Chondrocyte (in vitro differentiated cells): Measurements from ENCODE around the gene SLC25A10. TPM values are rescaled to one million over a fixed set of nuclear protein-coding genes. Genes with fewer than 3 reads are reported as not detected.

Source experiments
- DNase-seq: peaks from one replicate; pipeline ENCODE4 v3.0.0; 2021; ENCODE audit warnings: mixed read lengths, low spot score
- H3K27ac Mint-ChIP-seq: one replicate; pipeline ENCODE4 v1.8.0; 2021; ENCODE audit warnings: mild to moderate bottlenecking, moderate library complexity, mixed read lengths; ENCODE audit not compliant: unreplicated experiment
- H3K27me3 Mint-ChIP-seq: 2 replicates; pipeline ENCODE4 v1.8.0; 2021; ENCODE audit warnings: low read depth, mixed read lengths
- H3K36me3 Mint-ChIP-seq: 2 replicates; pipeline ENCODE4 v1.8.0; 2021; ENCODE audit warnings: low read depth, mixed read lengths
- H3K4me1 Mint-ChIP-seq: 2 replicates; pipeline ENCODE4 v1.8.0; 2021; ENCODE audit warnings: low read depth, mild to moderate bottlenecking, mixed read lengths
- H3K4me3 Mint-ChIP-seq: one replicate; pipeline ENCODE4 v1.8.0; 2021; ENCODE audit warnings: mild to moderate bottlenecking, moderate library complexity, mixed read lengths; ENCODE audit not compliant: unreplicated experiment
- H3K9me3 Mint-ChIP-seq: 2 replicates; pipeline ENCODE4 v1.8.0; 2021; ENCODE audit warnings: low read depth, mixed read lengths
- total RNA-seq: library from RNA; stranded (reverse); gene quantifications from 3 replicates; pipeline ENCODE4 v1.2.1, GENCODE V29; 2021
- TF ChIP-seq, protein P1 (sequence below): fragments of 200-600 bp; sonication (generic); IDR thresholded peaks from 2 replicates; pipeline ENCODE4 v1.5.0; 2021; ENCODE audit warnings: antibody characterized with exemption, mild to moderate bottlenecking, moderate library complexity

The SLC25A10 gene
- total RNA-seq, 1 donor from 2014 or later: 5.7 TPM

DNA sequence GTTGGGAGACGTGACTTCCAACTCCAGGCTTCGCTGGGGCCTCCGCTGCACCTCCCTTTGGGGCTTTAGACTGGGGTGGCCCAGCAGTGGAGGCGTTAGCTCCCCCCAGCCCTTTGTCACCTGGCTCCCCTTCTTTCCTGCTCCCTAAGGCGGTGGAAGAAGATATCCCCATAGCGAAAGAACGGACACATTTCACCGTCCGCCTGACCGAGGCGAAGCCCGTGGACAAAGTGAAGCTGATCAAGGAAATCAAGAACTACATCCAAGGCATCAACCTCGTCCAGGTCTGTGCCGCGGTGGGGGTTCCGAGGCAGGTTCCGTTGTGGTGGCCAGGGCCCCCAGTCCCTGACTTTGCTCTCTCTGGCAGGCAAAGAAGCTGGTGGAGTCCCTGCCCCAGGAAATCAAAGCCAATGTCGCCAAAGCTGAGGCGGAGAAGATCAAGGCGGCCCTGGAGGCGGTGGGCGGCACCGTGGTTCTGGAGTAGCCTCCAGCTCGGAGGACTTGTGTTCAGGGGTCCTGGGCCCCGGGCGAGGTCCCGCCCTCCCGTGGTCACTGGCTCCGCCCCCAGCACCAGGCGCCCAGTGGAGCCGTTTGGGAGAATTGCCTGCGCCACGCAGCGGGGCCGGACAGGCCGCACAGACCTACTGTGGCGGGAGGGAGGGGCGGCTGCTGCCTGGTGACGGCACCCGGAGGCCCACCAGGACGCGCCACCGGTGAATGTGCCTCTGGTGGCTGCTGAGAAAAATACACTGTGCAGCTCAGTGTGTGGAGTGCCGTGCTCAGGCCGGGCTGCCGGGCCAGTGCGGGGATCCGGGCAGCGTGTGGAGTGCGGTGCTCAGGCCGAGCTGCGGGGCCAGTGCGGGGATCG is 5.1 kb upstream of the SLC25A10 start:
- Mint-ChIP-seq H3K4me3 (no peak overlapping the region), H3K27me3 (no peaks in the 10 kb centered on the region), H3K36me3 (peaks cover 12% of the 10 kb centered on the region), H3K4me1 (peaks cover 28% of the 10 kb centered on the region), H3K27ac (no peak overlapping the region), H3K9me3 (no peaks in the 10 kb centered on the region)
- DNase-seq: no peak
- TF ChIP-seq, protein P1, sequence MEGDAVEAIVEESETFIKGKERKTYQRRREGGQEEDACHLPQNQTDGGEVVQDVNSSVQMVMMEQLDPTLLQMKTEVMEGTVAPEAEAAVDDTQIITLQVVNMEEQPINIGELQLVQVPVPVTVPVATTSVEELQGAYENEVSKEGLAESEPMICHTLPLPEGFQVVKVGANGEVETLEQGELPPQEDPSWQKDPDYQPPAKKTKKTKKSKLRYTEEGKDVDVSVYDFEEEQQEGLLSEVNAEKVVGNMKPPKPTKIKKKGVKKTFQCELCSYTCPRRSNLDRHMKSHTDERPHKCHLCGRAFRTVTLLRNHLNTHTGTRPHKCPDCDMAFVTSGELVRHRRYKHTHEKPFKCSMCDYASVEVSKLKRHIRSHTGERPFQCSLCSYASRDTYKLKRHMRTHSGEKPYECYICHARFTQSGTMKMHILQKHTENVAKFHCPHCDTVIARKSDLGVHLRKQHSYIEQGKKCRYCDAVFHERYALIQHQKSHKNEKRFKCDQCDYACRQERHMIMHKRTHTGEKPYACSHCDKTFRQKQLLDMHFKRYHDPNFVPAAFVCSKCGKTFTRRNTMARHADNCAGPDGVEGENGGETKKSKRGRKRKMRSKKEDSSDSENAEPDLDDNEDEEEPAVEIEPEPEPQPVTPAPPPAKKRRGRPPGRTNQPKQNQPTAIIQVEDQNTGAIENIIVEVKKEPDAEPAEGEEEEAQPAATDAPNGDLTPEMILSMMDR: no peak

DNA sequence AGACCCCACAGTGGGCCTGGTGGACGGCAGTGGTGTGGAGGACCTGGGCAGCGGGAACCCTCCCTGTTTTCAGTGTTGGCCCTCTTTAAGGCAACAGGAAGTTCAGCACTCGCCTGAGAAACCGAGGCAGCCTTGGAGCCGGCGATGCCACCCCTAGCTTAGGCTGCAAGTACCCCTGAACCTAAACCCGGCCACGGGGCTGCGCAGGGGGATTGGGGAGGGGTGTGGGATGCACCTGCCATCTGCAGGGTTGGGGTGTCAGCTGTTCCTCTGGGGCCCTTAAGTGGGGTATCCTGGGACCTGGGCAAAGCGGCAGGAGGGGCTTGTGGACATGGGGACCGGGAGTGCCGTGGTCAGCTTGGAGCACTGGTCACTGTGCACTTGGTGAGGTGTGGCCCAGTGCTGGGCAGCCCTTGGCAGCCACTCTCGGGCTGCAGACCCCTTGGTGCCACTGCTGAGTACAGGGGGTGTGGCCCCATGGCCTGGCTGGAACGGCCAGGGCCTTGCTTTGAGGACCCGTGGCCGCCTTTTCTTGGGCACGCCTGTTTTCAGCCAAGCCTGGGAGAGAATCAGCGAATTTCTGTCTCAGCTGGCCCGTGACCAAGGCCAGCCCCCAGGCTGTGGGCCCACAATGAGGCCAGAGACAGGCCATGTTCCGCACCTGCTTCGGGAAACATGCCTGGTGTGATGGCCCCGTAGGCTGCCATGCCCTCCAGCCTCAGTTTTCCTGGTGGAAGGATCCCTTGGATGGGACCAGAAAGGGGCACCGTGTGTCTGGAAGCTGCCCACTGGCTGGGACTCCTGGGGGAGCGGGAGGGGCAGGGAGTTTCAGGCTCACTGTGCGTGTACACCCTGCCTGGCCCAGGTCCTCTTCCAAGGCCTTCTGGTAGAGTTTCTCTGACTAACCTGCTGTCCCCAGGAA is 4.1 kb upstream of the SLC25A10 start:
- peaks cover 12% of the 10 kb centered on the region for H3K36me3 Mint-ChIP-seq
- TF ChIP-seq, protein P1: no peak
- H3K27ac Mint-ChIP-seq: no peak overlapping the region
- no peak for DNase-seq
- peaks cover 26% of the 10 kb centered on the region for H3K4me1 Mint-ChIP-seq
- no peaks in the 10 kb centered on the region for H3K9me3 Mint-ChIP-seq
- H3K4me3 Mint-ChIP-seq: no peak overlapping the region
- no peaks in the 10 kb centered on the region for H3K27me3 Mint-ChIP-seq

DNA sequence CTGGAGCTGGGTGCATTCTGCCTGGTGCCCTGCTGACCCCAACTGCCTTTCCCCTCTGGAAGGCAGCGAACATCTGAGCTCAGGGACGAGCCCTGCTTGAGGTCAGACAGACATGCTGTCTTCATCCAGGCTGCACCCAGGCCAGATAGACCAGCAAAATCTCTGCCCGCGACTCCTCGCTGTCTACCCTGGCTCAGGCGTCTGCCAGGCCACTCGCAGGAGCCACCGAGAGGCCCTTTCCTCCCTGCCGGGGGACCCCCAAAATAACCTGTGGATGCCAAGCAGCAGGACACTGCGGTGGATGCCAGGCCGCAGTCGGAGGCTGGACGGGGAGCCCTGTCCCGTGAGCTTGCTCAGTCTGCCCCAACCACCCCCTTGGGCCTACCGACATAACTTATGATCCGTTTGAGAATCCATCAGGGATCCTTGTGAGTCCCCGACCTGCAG is 3.3 kb upstream of the SLC25A10 start:
- DNase-seq: no peak
- Mint-ChIP-seq H3K27me3 (no peaks in the 10 kb centered on the region), H3K9me3 (no peaks in the 10 kb centered on the region), H3K36me3 (peaks cover 12% of the 10 kb centered on the region), H3K27ac (no peak overlapping the region), H3K4me1 (peaks cover 30% of the 10 kb centered on the region), H3K4me3 (no peak overlapping the region)
- TF ChIP-seq, protein P1: no peak

DNA sequence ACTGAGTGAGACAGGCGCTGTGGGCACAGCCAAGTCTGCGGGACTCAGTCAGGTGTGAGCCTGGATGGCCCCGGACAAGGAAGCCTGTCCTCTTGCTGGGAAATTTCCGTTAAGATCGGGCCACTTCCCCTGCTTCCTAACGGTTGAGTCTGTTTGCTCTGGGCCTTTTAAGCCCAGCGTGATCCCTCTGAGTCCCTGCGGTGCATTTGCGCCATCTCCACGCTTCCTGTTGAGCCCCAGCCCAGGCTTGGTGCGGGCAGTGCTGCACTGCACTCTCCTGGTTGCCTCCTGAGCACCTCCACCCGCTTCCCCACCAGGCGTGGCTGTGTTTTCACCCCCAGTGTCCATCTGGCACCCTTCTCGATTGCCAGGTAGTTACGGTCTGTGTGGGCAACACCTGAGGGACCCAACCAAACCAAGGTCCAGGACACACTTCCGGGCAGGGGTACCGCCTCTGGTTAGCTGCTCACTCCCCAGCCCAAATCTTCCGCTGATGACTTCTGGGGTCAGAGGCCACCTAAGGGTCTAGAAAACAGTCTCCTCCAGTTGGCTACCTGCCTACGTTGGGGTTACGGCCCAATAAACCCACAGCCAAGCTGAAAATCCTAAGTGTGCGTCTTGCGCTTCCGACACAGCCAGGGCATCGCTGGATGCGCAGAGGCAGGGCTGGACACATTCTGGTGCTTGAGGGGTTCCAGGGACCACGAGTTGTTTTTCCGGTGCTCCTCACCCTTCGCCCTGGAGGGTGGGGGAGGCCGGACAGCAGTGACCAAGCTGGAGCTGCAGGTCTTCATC is 1.4 kb upstream of the SLC25A10 start:
- Mint-ChIP-seq H3K27me3 (no peaks in the 10 kb centered on the region), H3K36me3 (peaks cover 10% of the 10 kb centered on the region), H3K4me1 (peaks cover 20% of the 10 kb centered on the region), H3K4me3 (no peak overlapping the region), H3K27ac (no peak overlapping the region), H3K9me3 (no peaks in the 10 kb centered on the region)
- TF ChIP-seq, protein P1: peak; percentile 0
- no peak for DNase-seq
